Thyroid gland (tissue), 4 donors: Measurements from ENCODE around the gene UBAP1. TPM values are rescaled to one million over a fixed set of nuclear protein-coding genes. Genes with fewer than 3 reads are reported as not detected.

Experiments
- DNase-seq, 2 donors: peaks; one replicate each; pipeline ENCODE4 v3.0.0-alpha.2; 2019
- H3K27ac ChIP-seq, 3 donors: fragments of 200-600 bp; sonication (generic); 1 replicate in 2 of 3; 2 replicates in 1 of 3; pipeline ENCODE4 v1.5.1; 2016 to 2019; ENCODE audit warnings: mild to moderate bottlenecking in 1 of 3, moderate library complexity in 1 of 3
- H3K27me3 ChIP-seq: fragments of 200-600 bp; sonication (generic); one replicate; pipeline ENCODE4 v1.5.1; 2019
- H3K36me3 ChIP-seq, 2 donors: fragments of 200-600 bp; sonication (generic); one replicate each; pipeline ENCODE4 v1.5.1; 2016 to 2019
- H3K4me1 ChIP-seq, 2 donors: fragments of 200-600 bp; sonication (generic); one replicate each; pipeline ENCODE4 v1.5.1; 2017 to 2019
- H3K4me3 ChIP-seq, 3 donors: fragments of 200-600 bp; sonication (generic); replicated peaks in 1 of 3; 1 replicate in 2 of 3; 2 replicates in 1 of 3; pipeline ENCODE4 v1.5.1; 2016; ENCODE audit warnings: mild to moderate bottlenecking in 1 of 3
- H3K9me3 ChIP-seq: fragments of 200-600 bp; sonication (generic); one replicate; pipeline ENCODE4 v1.5.1; 2017
- CTCF ChIP-seq, 6 experiments: fragments of 200-600 bp in 3 of 6; fragments of 450-650 bp in 3 of 6; sonication (generic) in 3 of 6; IDR thresholded peaks; one replicate each; pipeline ENCODE4 v1.5.1; 2016 to 2019; ENCODE audit warnings: antibody characterized with exemption in 6 of 6, mild to moderate bottlenecking in 2 of 6, inconsistent platforms in 1 of 6, moderate library complexity in 1 of 6
- POLR2A ChIP-seq, 2 donors: fragments of 450-650 bp; IDR thresholded peaks; one replicate each; pipeline ENCODE4 v1.6.1; 2017; ENCODE audit warnings: antibody characterized with exemption in 2 of 2, mild to moderate bottlenecking in 2 of 2, moderate library complexity in 1 of 2
- WGBS, 2 donors: methylation state at CpG; one replicate each; pipeline ENCODE4 v1.1.5; 2017; 5-methylcytosine and 5-hydroxymethylcytosine counted together
- intact Hi-C: fragments of 100-400 bp; cut with DNase I; formaldehyde crosslinking; loops from one replicate; pipeline ENCODE4 v1.15.1; 2023
- total RNA-seq, 4 donors: library from RNA; depleted of rRNA; stranded (reverse); fragments of >200 nt; gene quantifications; one replicate each; pipeline ENCODE4 v1.2.3, GENCODE V29; 2016

Gene UBAP1
- total RNA-seq, 4 donors from 2014 or later: 41.3 to 50.5 (median 44.8) TPM

GRCh38 chr9:34169125-34169524, 9.7 kb upstream of the UBAP1 start:
- Histone ChIP-seq H3K4me1 (no peaks in the 10 kb centered on the region), H3K27me3 (no peaks in the 10 kb centered on the region), H3K27ac (no peak overlapping the region), H3K4me3 (no peak overlapping the region), H3K36me3 (no peaks in the 10 kb centered on the region), H3K9me3 (no peaks in the 10 kb centered on the region)
- DNase-seq: no peak
- WGBS, 2 donors: 84 to 89% methylated on average over 5 to 6 of the region's 6 CpGs
- TF ChIP-seq CTCF (IDR thresholded peaks at IDR 0.05) (no peak), POLR2A (IDR thresholded peaks at IDR 0.05) (no peak)
- intact Hi-C loops: no loop called here

GRCh38 chr9:34170237-34170991, 8.4 kb upstream of the UBAP1 start:
- no peaks in the 10 kb centered on the region for H3K9me3 ChIP-seq
- no peak overlapping the region for H3K27ac ChIP-seq
- WGBS, 2 donors: 76% methylated on average over 1 of the region's 1 CpG
- DNase-seq: no peak
- no peaks in the 10 kb centered on the region for H3K27me3 ChIP-seq
- no peaks in the 10 kb centered on the region for H3K36me3 ChIP-seq
- intact Hi-C loops: no loop called here
- H3K4me3 ChIP-seq: no peak overlapping the region
- H3K4me1 ChIP-seq: no peaks in the 10 kb centered on the region
- TF ChIP-seq POLR2A (IDR thresholded peaks at IDR 0.05) (no peak), CTCF (IDR thresholded peaks at IDR 0.05) (no peak)

- no peak overlapping the region for H3K4me3 ChIP-seq
- TF ChIP-seq CTCF (IDR thresholded peaks at IDR 0.05): no peak
- no peak for TF ChIP-seq POLR2A (IDR thresholded peaks at IDR 0.05)
- 93 to 97% methylated on average over 15 of the region's 15 CpGs for WGBS, 2 donors
- H3K4me1 ChIP-seq: no peaks in the 10 kb centered on the region
- no peak overlapping the region for H3K27ac ChIP-seq
- no peaks in the 10 kb centered on the region for H3K9me3 ChIP-seq
- H3K36me3 ChIP-seq: no peaks in the 10 kb centered on the region
- no peak for DNase-seq
- no peaks in the 10 kb centered on the region for H3K27me3 ChIP-seq
- intact Hi-C loops: no loop called here
These were observed 6.9 kb upstream of the UBAP1 start for GRCh38 chr9:34171753-34172535.

GRCh38 chr9:34176089-34176488, 2.8 kb upstream of the UBAP1 start:
- Histone ChIP-seq H3K4me1 (peaks cover 6 to 15% of the 10 kb centered on the region in 2 donors), H3K4me3 (no peak overlapping the region), H3K27me3 (no peaks in the 10 kb centered on the region), H3K9me3 (no peaks in the 10 kb centered on the region), H3K27ac (no peak overlapping the region), H3K36me3 (no peaks in the 10 kb centered on the region)
- DNase-seq: no peak
- TF ChIP-seq CTCF (IDR thresholded peaks at IDR 0.05) (no peak), POLR2A (IDR thresholded peaks at IDR 0.05) (no peak)
- 62 to 75% methylated on average over 3 of the region's 3 CpGs for WGBS, 2 donors
- intact Hi-C loops: no loop called here
